NCI-H2227 (cell line): ENCODE data around the gene HAAO.
A peak's percentile ranks its signal among the peaks of the same experiment; 100 is the strongest.

ENCODE experiments used
- DNase-seq: peaks from one replicate; lab custom pipeline; 2025; ENCODE audit not compliant: unreplicated experiment; lab: John Stamatoyannopoulos, UW

HAAO gene

GRCh38 chr2:42815726-42816125 lies 23.3 kb upstream of the HAAO start:
- no peak for DNase-seq

GRCh38 chr2:42813763-42814162 lies 21.4 kb upstream of the HAAO start:
- no peak for DNase-seq

- DNase-seq = peak; percentile 54
Measured at GRCh38 chr2:42812899-42813479, 20.6 kb upstream of the HAAO start.

- DNase-seq = peak; percentile 72
Measured at GRCh38 chr2:42810971-42811811, 18.8 kb upstream of the HAAO start.

- DNase-seq = peak; percentile 96
Measured at GRCh38 chr2:42810121-42810970, 18.0 kb upstream of the HAAO start.

GRCh38 chr2:42809819-42810120 lies 17.4 kb upstream of the HAAO start:
- DNase-seq = peak; percentile 87

GRCh38 chr2:42809131-42809818 lies 16.9 kb upstream of the HAAO start:
- peak; percentile 51 for DNase-seq

GRCh38 chr2:42808301-42808700 lies 15.9 kb upstream of the HAAO start:
- no peak for DNase-seq

- DNase-seq = no peak
Measured at GRCh38 chr2:42806786-42807185, 14.4 kb upstream of the HAAO start.

- no peak for DNase-seq
Measured at GRCh38 chr2:42804891-42805290, 12.5 kb upstream of the HAAO start.

GRCh38 chr2:42804338-42804737 lies 12.0 kb upstream of the HAAO start:
- no peak for DNase-seq

- no peak for DNase-seq
Measured at GRCh38 chr2:42802150-42802549, 9.8 kb upstream of the HAAO start.

- no peak for DNase-seq
Measured at GRCh38 chr2:42801381-42801780, 9.0 kb upstream of the HAAO start.

- no peak for DNase-seq
Measured at GRCh38 chr2:42800981-42801380, 8.6 kb upstream of the HAAO start.

- DNase-seq = no peak
Measured at GRCh38 chr2:42800461-42800962, 8.1 kb upstream of the HAAO start.

GRCh38 chr2:42799881-42800280 lies 7.5 kb upstream of the HAAO start:
- DNase-seq = no peak

GRCh38 chr2:42797281-42797680 lies 4.9 kb upstream of the HAAO start:
- DNase-seq = no peak

GRCh38 chr2:42796427-42797248 lies 4.3 kb upstream of the HAAO start:
- no peak for DNase-seq

GRCh38 chr2:42795841-42796301 lies 3.5 kb upstream of the HAAO start:
- no peak for DNase-seq

GRCh38 chr2:42795275-42795674 lies 2.9 kb upstream of the HAAO start:
- DNase-seq = no peak
